HEK293T (cell line): Measurements from ENCODE around the gene DMAC2.

Experiments
- FOXA1 ChIP-seq: fragments of 450-650 bp; IDR thresholded peaks from 2 replicates; pipeline ENCODE4 v1.6.1; 2016; ENCODE audit warnings: mild to moderate bottlenecking
- HDGF ChIP-seq: fragments of 450-650 bp; IDR thresholded peaks from 2 replicates; pipeline ENCODE4 v1.6.1; 2017; ENCODE audit warnings: antibody characterized with exemption, borderline replicate concordance
- LEF1 ChIP-seq: fragments of 450-650 bp; IDR thresholded peaks from 2 replicates; pipeline ENCODE4 v1.6.1; 2017; ENCODE audit warnings: mild to moderate bottlenecking, borderline replicate concordance
- SP1 ChIP-seq: fragments of 450-650 bp; IDR thresholded peaks from 2 replicates; pipeline ENCODE4 v1.6.1; 2017
- SUZ12 ChIP-seq: fragments of 450-650 bp; IDR thresholded peaks from 2 replicates; pipeline ENCODE4 v1.6.1; 2016; ENCODE audit warnings: mild to moderate bottlenecking
- TARDBP ChIP-seq: fragments of 450-650 bp; IDR thresholded peaks from 2 replicates; pipeline ENCODE4 v1.6.1; 2016

DNA sequence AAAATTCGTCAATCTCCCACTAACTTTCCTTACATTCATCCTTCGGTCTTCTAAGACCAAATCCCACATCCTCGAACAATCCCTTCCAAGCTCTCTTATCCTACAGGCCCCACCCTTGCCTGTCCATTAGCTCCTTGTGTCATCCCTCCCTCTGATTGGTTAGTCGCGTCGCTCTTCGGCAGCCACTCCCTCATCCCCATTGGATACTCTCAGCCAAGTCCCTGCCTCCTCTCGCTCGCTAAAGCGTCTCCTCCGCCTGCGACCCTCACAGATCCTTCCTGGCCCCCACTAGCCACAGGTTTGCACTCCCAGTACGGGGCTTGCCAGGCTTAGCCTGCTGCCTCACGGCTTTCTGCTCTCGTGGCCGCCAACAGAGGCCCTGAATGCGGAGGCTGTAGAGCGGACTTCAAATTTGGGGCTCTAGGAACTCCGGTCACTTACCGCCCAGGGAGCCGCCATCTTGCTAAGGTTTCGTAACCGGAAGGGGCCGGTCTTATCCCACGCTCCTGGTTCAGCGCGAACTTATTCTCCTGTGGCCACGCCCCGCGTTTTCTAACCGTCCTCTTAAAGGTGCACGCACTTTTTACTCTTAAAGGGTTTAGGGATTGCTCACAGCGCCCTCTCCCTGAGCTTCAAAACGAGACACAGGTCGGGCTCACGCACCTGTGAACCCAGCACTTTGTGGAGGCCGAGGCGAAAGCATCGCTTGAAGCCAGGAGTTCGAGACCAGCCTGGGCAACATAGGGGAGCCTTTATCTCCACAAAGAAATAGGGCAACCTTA lies at the start of gene DMAC2:
- no peak for TF ChIP-seq HDGF
- no peak for TF ChIP-seq TARDBP
- TF ChIP-seq FOXA1: no peak
- no peak for TF ChIP-seq LEF1
- TF ChIP-seq SP1: no peak
- TF ChIP-seq SUZ12: no peak
